OCI-LY7 (cell line): ENCODE measurements around the gene PFKFB3. TPM values are rescaled to one million over a fixed set of nuclear protein-coding genes. Genes with fewer than 3 reads are reported as not detected.

Source experiments
- BruUV-seq: library from RNA; stranded (reverse); fragments of 400-500 nt; replicated peaks from 2 replicates; lab custom pipeline; 2021; lab: Mats Ljungman, UMichigan
- CTCF ChIA-PET: fragments of 300-600 bp; sonication (Branson Sonifier 250); formaldehyde crosslinking; loops from one replicate; lab custom pipeline; 2022; ENCODE audit warnings: antibody characterized with exemption; ENCODE audit not compliant: unreplicated experiment; lab: Charles Lee
- POLR2A ChIA-PET: fragments of 300-600 bp; sonication (Branson Sonifier 250); formaldehyde crosslinking; loops from one replicate; lab custom pipeline; 2022; ENCODE audit warnings: antibody characterized with exemption; lab: Charles Lee
- DNase-seq: peaks from one replicate; pipeline ENCODE4 v3.0.0-alpha.2; 2015; ENCODE audit warnings: low spot score
- H2AFZ ChIP-seq: fragments of 200-600 bp; sonication (generic), shearing (Covaris generic); 2 replicates; pipeline ENCODE4 v1.6.1; 2014; ENCODE audit warnings: mild to moderate bottlenecking, antibody characterized with exemption, low read length, moderate library complexity
- H3K27ac ChIP-seq: fragments of 200-600 bp; sonication (generic); 2 replicates; pipeline ENCODE4 v1.5.1; 2014; ENCODE audit warnings: mixed run types, low read depth, mild to moderate bottlenecking, moderate library complexity, low read length, inconsistent platforms; ENCODE audit not compliant: poor library complexity, severe bottlenecking
- H3K36me3 ChIP-seq: fragments of 200-600 bp; sonication (generic); 2 replicates; pipeline ENCODE4 v1.6.1; 2014; ENCODE audit warnings: mild to moderate bottlenecking, antibody characterized with exemption, low read length, moderate library complexity, mixed read lengths; ENCODE audit not compliant: insufficient read depth
- H3K4me1 ChIP-seq: fragments of 200-600 bp; sonication (generic); 2 replicates; pipeline ENCODE4 v1.5.1; 2014; ENCODE audit warnings: mild to moderate bottlenecking, low read length; ENCODE audit not compliant: insufficient read depth, poor library complexity, severe bottlenecking
- H3K4me2 ChIP-seq: fragments of 200-600 bp; sonication (generic); 2 replicates; pipeline ENCODE4 v1.6.1; 2014; ENCODE audit warnings: mild to moderate bottlenecking, low read length
- H3K4me3 ChIP-seq: fragments of 200-600 bp; sonication (generic); 2 replicates; pipeline ENCODE4 v1.5.1; 2014; ENCODE audit warnings: mild to moderate bottlenecking, low read depth, low read length; ENCODE audit not compliant: poor library complexity, severe bottlenecking
- H3K79me2 ChIP-seq: fragments of 200-600 bp; sonication (generic); 2 replicates; pipeline ENCODE4 v1.6.1; 2016; ENCODE audit warnings: low read depth, mild to moderate bottlenecking, low read length, moderate library complexity, mixed read lengths; ENCODE audit not compliant: insufficient read depth
- H3K9me2 ChIP-seq: fragments of 200-600 bp; sonication (generic); 2 replicates; pipeline ENCODE4 v1.6.1; 2016; ENCODE audit warnings: mild to moderate bottlenecking, low read length, mixed read lengths; ENCODE audit not compliant: insufficient read depth
- H3K9me3 ChIP-seq: fragments of 200-600 bp; sonication (generic); 2 replicates; pipeline ENCODE4 v1.6.1; 2014; ENCODE audit warnings: mild to moderate bottlenecking, mixed run types, low read length, mixed read lengths
- H4K20me1 ChIP-seq: fragments of 200-600 bp; sonication (generic); 2 replicates; pipeline ENCODE4 v1.6.1; 2014; ENCODE audit warnings: mild to moderate bottlenecking, antibody characterized with exemption, low read length, moderate library complexity, mixed read lengths; ENCODE audit not compliant: insufficient read depth
- CTCF ChIP-seq: fragments of 200-600 bp; sonication (generic); conservative IDR thresholded peaks from 2 replicates; pipeline ENCODE4 v1.5.1; 2014; ENCODE audit warnings: mild to moderate bottlenecking, antibody characterized with exemption, low read length, moderate library complexity, mixed read lengths
- EZH2phosphoT487 ChIP-seq: fragments of 200-600 bp; sonication (generic); IDR thresholded peaks from 2 replicates; pipeline ENCODE4 v1.6.1; 2018; ENCODE audit warnings: low read depth, borderline replicate concordance, mild to moderate bottlenecking, mixed run types, antibody characterized with exemption, low read length, moderate library complexity, mixed read lengths
- intact Hi-C: fragments of 100-400 bp; cut with micrococcal nuclease; formaldehyde crosslinking; loops from one replicate; pipeline ENCODE4 v1.10.0; 2022; ENCODE audit not compliant: unreplicated experiment
- total RNA-seq, 2 experiments: library from RNA; depleted of rRNA in 1 of 2; stranded (reverse); fragments of >200 nt in 1 of 2; shearing (Covaris generic) in 1 of 2; gene quantifications; 2 replicates each; pipeline ENCODE4 v1.2.3, GENCODE V29; 2014 to 2022

The PFKFB3 gene
- total RNA-seq, 2 experiments from 2014 or later: 33.7 to 50.7 TPM

DNA sequence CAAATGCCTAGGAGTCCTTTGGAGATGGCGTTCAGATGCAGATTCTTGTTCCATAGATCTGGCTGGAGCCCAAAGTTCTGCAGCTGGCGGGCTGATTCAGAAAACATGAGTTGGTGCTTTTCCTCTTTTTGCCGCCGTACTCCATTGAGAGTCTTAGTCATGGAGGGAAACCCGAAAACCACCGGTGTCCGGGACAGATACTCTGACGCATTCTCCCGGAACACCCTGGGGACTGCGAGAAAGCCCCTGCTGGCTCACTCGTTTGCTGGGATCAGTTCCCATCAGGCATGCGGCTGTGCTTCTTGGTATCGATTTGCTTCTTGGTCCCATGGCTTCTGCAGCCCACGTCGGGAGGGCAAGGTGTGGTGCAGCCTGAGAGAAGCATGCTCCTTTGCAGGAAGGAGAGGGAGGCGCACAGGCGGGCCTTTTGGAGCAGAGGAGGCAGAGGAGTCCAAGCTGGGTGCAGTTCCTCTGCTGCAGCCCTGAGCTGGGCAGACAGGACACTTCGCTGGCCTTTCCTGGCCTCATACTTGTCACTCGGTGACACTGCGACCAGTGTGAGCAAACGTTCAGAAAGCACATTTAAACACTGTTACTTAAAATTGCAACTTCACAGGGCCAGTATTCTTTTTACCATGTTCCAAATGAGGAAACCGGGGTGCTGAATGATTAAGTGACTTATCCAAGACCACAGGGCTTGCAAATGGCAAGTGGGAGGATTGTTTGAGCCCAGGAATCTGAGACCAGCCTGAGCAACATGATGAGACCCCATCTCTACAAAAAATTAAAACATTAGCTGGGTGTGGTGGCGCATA lies 30.6 kb upstream of the PFKFB3 start:
- H3K36me3 ChIP-seq: peaks cover 17% of the 10 kb centered on the region
- H3K9me2 ChIP-seq: no peaks in the 10 kb centered on the region
- TF ChIP-seq EZH2phosphoT487: no peak
- no peak for TF ChIP-seq CTCF
- H4K20me1 ChIP-seq: 0 out of 2 replicates have a peak, but pooled peaks cover 10% of the 10 kb centered on the region
- no peak overlapping the region for H3K27ac ChIP-seq
- H3K79me2 ChIP-seq: peaks cover 25% of the 10 kb centered on the region; the same call in 1 of the 2 replicates
- CTCF ChIA-PET: interaction anchor here (1.0 kb wide), 1 partner anchor 28 kb away, joined by 3 read pairs; no protein-coding TSS in a partner anchor
- H3K9me3 ChIP-seq: no peaks in the 10 kb centered on the region
- no peak overlapping the region for H3K4me2 ChIP-seq
- no peak for DNase-seq
- no peak overlapping the region for H2AFZ ChIP-seq
- intact Hi-C loops: no loop called here
- no peak overlapping the region for H3K4me3 ChIP-seq
- BruUV-seq: no TSS peak
- POLR2A ChIA-PET: interaction anchor here (1.2 to 1.4 kb wide), 2 partner anchors 28 to 176 kb away, joined by 4 read pairs; no protein-coding TSS in a partner anchor
- no peaks in the 10 kb centered on the region for H3K4me1 ChIP-seq

- Histone ChIP-seq H3K4me2 (no peak overlapping the region), H3K9me3 (no peaks in the 10 kb centered on the region), H4K20me1 (0 out of 2 replicates have a peak, but pooled peaks cover 8% of the 10 kb centered on the region), H3K79me2 (peaks cover 14% of the 10 kb centered on the region; the same call in 1 of the 2 replicates), H3K4me1 (no peaks in the 10 kb centered on the region), H3K27ac (no peak overlapping the region), H3K9me2 (no peaks in the 10 kb centered on the region), H3K4me3 (no peak overlapping the region), H2AFZ (no peak overlapping the region), H3K36me3 (peaks cover 6% of the 10 kb centered on the region; the same call in 1 of the 2 replicates)
- DNase-seq: peak; percentile 65
- intact Hi-C loops: no loop called here
- ChIA-PET CTCF (interaction anchor here (0.6 to 1.0 kb wide), 2 partner anchors 26 to 1093 kb away, joined by 3 to 5 read pairs; no protein-coding TSS in a partner anchor), POLR2A (interaction anchor here (0.9 to 1.4 kb wide), 2 partner anchors 27 to 70 kb away, joined by 4 to 5 read pairs; no protein-coding TSS in a partner anchor)
- TF ChIP-seq CTCF (peak; percentile 82), EZH2phosphoT487 (no peak)
- BruUV-seq: no TSS peak
Measured at GRCh38 chr10:6173203-6173602, 29.5 kb upstream of the PFKFB3 start.
